Liver (tissue), 9 donors: ENCODE measurements around the gene IKBIP. TPM values are rescaled to one million over a fixed set of nuclear protein-coding genes. Genes with fewer than 3 reads are reported as not detected.

Experiments used
- DNase-seq: peaks from one replicate; pipeline ENCODE4 v3.0.0-alpha.2; 2017; ENCODE audit warnings: low spot score
- H3K27ac ChIP-seq, 2 donors: one replicate each; pipeline ENCODE4 v1.7.0; 2013; ENCODE audit warnings: inconsistent platforms in 2 of 2, low read length in 2 of 2, control low read depth in 1 of 2, low read depth in 1 of 2, mild to moderate bottlenecking in 1 of 2
- H3K27me3 ChIP-seq, 4 donors: one replicate each; pipeline versions ENCODE4 v1.6.1 to v1.7.0; 2013; ENCODE audit warnings: low read length in 3 of 4, inconsistent platforms in 1 of 4, mild to moderate bottlenecking in 1 of 4, moderate library complexity in 1 of 4; ENCODE audit not compliant: control insufficient read depth in 4 of 4, insufficient read depth in 4 of 4
- H3K36me3 ChIP-seq, 4 donors: one replicate each; pipeline versions ENCODE4 v1.6.1 to v1.7.0; 2013; ENCODE audit warnings: low read length in 3 of 4, mild to moderate bottlenecking in 3 of 4, low read depth in 1 of 4, moderate library complexity in 1 of 4; ENCODE audit not compliant: control insufficient read depth in 4 of 4, insufficient read depth in 3 of 4
- H3K4me1 ChIP-seq, 4 donors: one replicate each; pipeline versions ENCODE4 v1.6.1 to v1.7.0; 2013; ENCODE audit warnings: low read length in 3 of 4, mild to moderate bottlenecking in 3 of 4, moderate library complexity in 1 of 4; ENCODE audit not compliant: control insufficient read depth in 4 of 4, insufficient read depth in 4 of 4
- H3K4me3 ChIP-seq, 3 donors: one replicate each; pipeline versions ENCODE4 v1.6.1 to v1.7.0; 2013; ENCODE audit warnings: low read length in 3 of 3, control low read depth in 1 of 3, low read depth in 1 of 3, mild to moderate bottlenecking in 1 of 3
- H3K9ac ChIP-seq, 2 donors: one replicate each; pipeline ENCODE4 v1.7.0; 2013; ENCODE audit warnings: low read length in 2 of 2, mild to moderate bottlenecking in 2 of 2, moderate library complexity in 2 of 2, control low read depth in 1 of 2, low read depth in 1 of 2
- H3K9me3 ChIP-seq, 4 donors: one replicate each; pipeline versions ENCODE4 v1.6.1 to v1.7.0; 2013; ENCODE audit warnings: low read length in 3 of 4; ENCODE audit not compliant: control insufficient read depth in 4 of 4
- ATF3 ChIP-seq: IDR thresholded peaks from 2 replicates; pipeline ENCODE4 v1.6.1; 2016; ENCODE audit warnings: antibody characterized with exemption
- CTCF ChIP-seq: fragments of 150-350 bp; IDR thresholded peaks from 2 replicates; pipeline ENCODE4 v1.5.1; 2017; ENCODE audit warnings: improper control_type of control experiment, low read depth, low read length; ENCODE audit not compliant: missing input control
- EGR1 ChIP-seq, 2 donors: IDR thresholded peaks; 2 replicates each; pipeline ENCODE4 v1.6.1; 2016 to 2018; ENCODE audit warnings: antibody characterized with exemption in 2 of 2, low read depth in 2 of 2
- FOXA2 ChIP-seq: IDR thresholded peaks from 2 replicates; pipeline ENCODE4 v1.6.1; 2016; ENCODE audit warnings: antibody characterized with exemption
- HNF4G ChIP-seq: IDR thresholded peaks from 2 replicates; pipeline ENCODE4 v1.6.1; 2016; ENCODE audit warnings: antibody characterized with exemption
- JUND ChIP-seq, 2 donors: IDR thresholded peaks; 2 replicates each; pipeline ENCODE4 v1.6.1; 2016; ENCODE audit warnings: antibody characterized with exemption in 2 of 2
- NR2F2 ChIP-seq: IDR thresholded peaks from 2 replicates; pipeline ENCODE4 v1.6.1; 2016; ENCODE audit warnings: antibody characterized with exemption
- RAD21 ChIP-seq, 2 donors: IDR thresholded peaks; 2 replicates each; pipeline ENCODE4 v1.6.1; 2016; ENCODE audit warnings: antibody characterized with exemption in 2 of 2, mild to moderate bottlenecking in 2 of 2
- REST ChIP-seq: IDR thresholded peaks from 2 replicates; pipeline ENCODE4 v1.6.1; 2016; ENCODE audit warnings: antibody characterized with exemption, mild to moderate bottlenecking
- RXRA ChIP-seq, 2 donors: IDR thresholded peaks; 2 replicates each; pipeline ENCODE4 v1.6.1; 2017 to 2018; ENCODE audit warnings: antibody characterized with exemption in 2 of 2, mild to moderate bottlenecking in 1 of 2
- ZBTB33 ChIP-seq: IDR thresholded peaks from 2 replicates; pipeline ENCODE4 v1.6.1; 2016; ENCODE audit warnings: antibody characterized with exemption
- WGBS: extraction: QIAGEN DNeasy Blood & Tissue Kit; methylation state at CpG from one replicate; pipeline ENCODE4 v1.1.7; 2013; 5-methylcytosine and 5-hydroxymethylcytosine counted together
- polyA plus RNA-seq, 2 donors: library from polyadenylated mRNA; stranded (reverse) in 1 of 2; unstranded in 1 of 2; fragments of 200-250 nt in 1 of 2; fragments of >200 nt in 1 of 2; fragmentation: Nextera tagmentation in 1 of 2; extraction: Ambion mirVana in 1 of 2; gene quantifications; one replicate each; pipeline versions ENCODE4 v1.2.1 to v1.2.3, GENCODE V29; 2013 to 2015
- total RNA-seq, 2 donors: library from RNA; depleted of rRNA; stranded (reverse); fragments of >200 nt; gene quantifications; one replicate each; pipeline ENCODE4 v1.2.3, GENCODE V29; 2014
- donor health status: healthy.
- donor health status: healthy.
- donor health status: healthy.
- donor health status: healthy.
- donor health status: healthy.

IKBIP gene
- total and polyA plus RNA-seq, 4 donors = 4.7 to 10.5 (median 6.3) TPM

GRCh38 chr12:98691351-98691750 is 46.8 kb upstream of the IKBIP start:
- Histone ChIP-seq H3K4me3 (no peak overlapping the region), H3K36me3 (peaks cover 2 to 6% (median 2%) of the 10 kb centered on the region in 4 donors), H3K27me3 (no peaks in the 10 kb centered on the region), H3K9ac (no peak overlapping the region), H3K4me1 (peaks cover 0 to 9% (median 3%) of the 10 kb centered on the region in 4 donors), H3K27ac (no peak overlapping the region), H3K9me3 (no peaks in the 10 kb centered on the region)
- no peak for TF ChIP-seq ZBTB33
- TF ChIP-seq NR2F2 = no peak
- TF ChIP-seq RAD21 (IDR thresholded peaks at IDR 0.05) = no peak
- no peak for TF ChIP-seq REST
- TF ChIP-seq FOXA2 = no peak
- no peak for TF ChIP-seq CTCF
- no peak for TF ChIP-seq ATF3
- TF ChIP-seq HNF4G = no peak
- TF ChIP-seq RXRA (IDR thresholded peaks at IDR 0.05) = no peak
- no peak for TF ChIP-seq EGR1 (IDR thresholded peaks at IDR 0.05; ENCODE audit: low read depth in 2 of 2)
- DNase-seq = no peak

GRCh38 chr12:98686603-98687002 is 42.0 kb upstream of the IKBIP start:
- no peak for DNase-seq
- Histone ChIP-seq H3K36me3 (peaks cover 2 to 25% (median 17%) of the 10 kb centered on the region in 4 donors), H3K9me3 (no peaks in the 10 kb centered on the region), H3K4me1 (peaks cover 0 to 7% (median 3%) of the 10 kb centered on the region in 4 donors), H3K9ac (no peak overlapping the region), H3K27ac (no peak overlapping the region), H3K27me3 (no peaks in the 10 kb centered on the region), H3K4me3 (no peak overlapping the region)
- TF ChIP-seq FOXA2 (peak; percentile 21), JUND (IDR thresholded peaks at IDR 0.05) (no peak)
- 37% methylated on average over 2 of the region's 2 CpGs for WGBS
